CD14-positive monocyte (primary cell): ENCODE measurements around the gene SCGB1C2. TPM values are rescaled to one million over a fixed set of nuclear protein-coding genes. Genes with fewer than 3 reads are reported as not detected.

Experiments
- DNase-seq, 3 donors: peaks; one replicate each; pipeline ENCODE4 v3.0.0-alpha.2; 2011 to 2022
- H2AFZ ChIP-seq: 2 replicates; pipeline ENCODE4 v1.6.0; 2012; ENCODE audit warnings: mild to moderate bottlenecking, low read depth, low read length, inconsistent platforms; ENCODE audit not compliant: insufficient read depth, poor library complexity, severe bottlenecking
- H3K27ac ChIP-seq, 2 donors: 1 replicate in 1 of 2; 2 replicates in 1 of 2; pipeline ENCODE4 v1.5.1; 2012 to 2013; ENCODE audit warnings: low read length in 2 of 2, control low read depth in 1 of 2, inconsistent platforms in 1 of 2, low read depth in 1 of 2, mild to moderate bottlenecking in 1 of 2
- H3K27me3 ChIP-seq, 2 donors: one replicate each; pipeline versions ENCODE4 v1.6.0 to v1.6.1; 2011 to 2013; ENCODE audit warnings: low read length in 2 of 2; ENCODE audit not compliant: control insufficient read depth in 2 of 2, insufficient read depth in 2 of 2
- H3K36me3 ChIP-seq, 2 donors: replicated peaks in 1 of 2; 1 replicate in 1 of 2; 2 replicates in 1 of 2; pipeline versions ENCODE4 v1.5.1 to v1.6.1; 2012 to 2013; ENCODE audit warnings: low read length in 2 of 2, control low read depth in 1 of 2, inconsistent platforms in 1 of 2, mild to moderate bottlenecking in 1 of 2; ENCODE audit not compliant: insufficient read depth in 2 of 2, control insufficient read depth in 1 of 2
- H3K4me1 ChIP-seq, 2 donors: 1 replicate in 1 of 2; 2 replicates in 1 of 2; pipeline versions ENCODE4 v1.5.1 to v1.6.1; 2012 to 2013; ENCODE audit warnings: low read length in 2 of 2, control low read depth in 1 of 2, inconsistent platforms in 1 of 2, mild to moderate bottlenecking in 1 of 2, moderate library complexity in 1 of 2; ENCODE audit not compliant: insufficient read depth in 2 of 2, control insufficient read depth in 1 of 2
- H3K4me2 ChIP-seq: replicated peaks from 2 replicates; pipeline ENCODE3; 2012; ENCODE audit warnings: low read length, moderate library complexity, mild to moderate bottlenecking; ENCODE audit not compliant: poor library complexity, severe bottlenecking; ENCODE audit errors: extremely low read depth
- H3K4me3 ChIP-seq, 3 experiments: fragments of 200-600 bp in 1 of 3; sonication (generic) in 1 of 3; replicated peaks in 1 of 3; 1 replicate in 2 of 3; 2 replicates in 1 of 3; pipeline ENCODE4 v1.5.1; 2011 to 2013; ENCODE audit warnings: low read length in 3 of 3, mild to moderate bottlenecking in 3 of 3, control low read depth in 2 of 3, low read depth in 2 of 3, inconsistent platforms in 1 of 3, moderate library complexity in 1 of 3
- H3K79me2 ChIP-seq: 2 replicates; pipeline ENCODE4 v1.6.0; 2012; ENCODE audit warnings: mild to moderate bottlenecking, control low read depth, inconsistent platforms, low read length, moderate library complexity; ENCODE audit not compliant: insufficient read depth
- H3K9ac ChIP-seq: 2 replicates; pipeline ENCODE4 v1.6.0; 2017; ENCODE audit warnings: low read length, mild to moderate bottlenecking; ENCODE audit not compliant: insufficient read depth, poor library complexity, severe bottlenecking
- H3K9me3 ChIP-seq, 2 donors: replicated peaks in 1 of 2; 1 replicate in 1 of 2; 2 replicates in 1 of 2; pipeline versions ENCODE4 v1.5.1 to v1.6.1; 2012 to 2013; ENCODE audit warnings: low read length in 2 of 2, control low read depth in 1 of 2; ENCODE audit not compliant: control insufficient read depth in 1 of 2, insufficient read depth in 1 of 2
- H4K20me1 ChIP-seq: 2 replicates; pipeline ENCODE4 v1.6.0; 2012; ENCODE audit warnings: mild to moderate bottlenecking, low read length, control low read depth, moderate library complexity; ENCODE audit not compliant: insufficient read depth
- H3K27ac Mint-ChIP-seq, 7 donors: one replicate each; pipeline ENCODE4 v1.8.0; 2020; ENCODE audit warnings: mild to moderate bottlenecking in 7 of 7, mixed read lengths in 7 of 7, moderate library complexity in 6 of 7, inconsistent platforms in 2 of 7
- H3K27me3 Mint-ChIP-seq, 3 donors: one replicate each; pipeline ENCODE4 v1.8.0; 2021 to 2022; ENCODE audit warnings: low read depth in 3 of 3, mild to moderate bottlenecking in 3 of 3, mixed read lengths in 3 of 3, moderate library complexity in 3 of 3, inconsistent platforms in 1 of 3
- H3K36me3 Mint-ChIP-seq, 2 donors: one replicate each; pipeline ENCODE4 v1.8.0; 2020; ENCODE audit warnings: mixed read lengths in 2 of 2, inconsistent platforms in 1 of 2, mild to moderate bottlenecking in 1 of 2
- H3K4me1 Mint-ChIP-seq: one replicate; pipeline ENCODE4 v1.8.0; 2020; ENCODE audit warnings: mild to moderate bottlenecking, mixed read lengths
- H3K4me3 Mint-ChIP-seq, 2 donors: one replicate each; pipeline ENCODE4 v1.8.0; 2020; ENCODE audit warnings: mild to moderate bottlenecking in 2 of 2, mixed read lengths in 2 of 2, moderate library complexity in 1 of 2
- H3K9me3 Mint-ChIP-seq, 7 donors: one replicate each; pipeline ENCODE4 v1.8.0; 2020 to 2022; ENCODE audit warnings: mixed read lengths in 7 of 7, mild to moderate bottlenecking in 6 of 7, moderate library complexity in 6 of 7, inconsistent platforms in 2 of 7
- CTCF ChIP-seq: fragments of 200-600 bp; IDR thresholded peaks from one replicate; pipeline ENCODE4 v1.8.0; 2022; ENCODE audit warnings: antibody characterized with exemption, mild to moderate bottlenecking
- WGBS: methylation state at CpG from one replicate; pipeline ENCODE4 v1.1.5; 2013; ENCODE audit warnings: missing lambda C conversion rate; ENCODE audit not compliant: insufficient coverage; 5-methylcytosine and 5-hydroxymethylcytosine counted together
- intact Hi-C, 2 donors: fragments of 100-400 bp; cut with micrococcal nuclease; formaldehyde crosslinking; loops; one replicate each; pipeline versions ENCODE4 v1.15.0 to v1.15.1; 2023
- polyA plus RNA-seq, 3 donors: library from polyadenylated mRNA; depleted of rRNA in 1 of 3; unstranded in 2 of 3; stranded (reverse) in 1 of 3; fragments of 300-500 nt in 2 of 3; fragments of >200 nt in 1 of 3; fragmentation: Illumina TruSeq in 2 of 3; gene quantifications; 1 replicate in 2 of 3; 2 replicates in 1 of 3; pipeline ENCODE4 v1.2.3, GENCODE V29; 2012 to 2021

SCGB1C2 gene
- polyA plus RNA-seq, 3 donors, result not detected

- no peaks in the 10 kb centered on the region for H3K4me1 ChIP-seq
- 5% methylated on average over 40 of the region's 44 CpGs for WGBS
- no peaks in the 10 kb centered on the region for H4K20me1 ChIP-seq
- peak; percentile 58 to 71 (median 61) for DNase-seq
- intact Hi-C loops, result loop anchor here (2.0 to 5.0 kb wide), 3 partner anchors 241 to 558 kb away; no protein-coding TSS in a partner anchor
- Mint-ChIP-seq H3K27ac (no peak overlapping the region), H3K27me3 (peaks cover 11 to 20% (median 19%) of the 10 kb centered on the region in 3 donors), H3K36me3 (peaks cover 0 to 3% of the 10 kb centered on the region in 2 donors), H3K4me1 (peaks cover 4% of the 10 kb centered on the region), H3K9me3 (peaks cover 0 to 2% (median 0%) of the 10 kb centered on the region in 7 donors), H3K4me3 (peak overlapping the region in 1 of 2 donors; percentile 80)
- peak; percentile 94 for TF ChIP-seq CTCF
- no peak overlapping the region for H2AFZ ChIP-seq
- H3K4me2 ChIP-seq, result no peak overlapping the region
- no peaks in the 10 kb centered on the region for H3K9me3 ChIP-seq
- H3K4me3 ChIP-seq, result no peak overlapping the region
- H3K9ac ChIP-seq, result no peak overlapping the region
- no peaks in the 10 kb centered on the region for H3K36me3 ChIP-seq
- H3K79me2 ChIP-seq, result no peaks in the 10 kb centered on the region
- H3K27ac ChIP-seq, result no peak overlapping the region
- peaks cover 2 to 12% of the 10 kb centered on the region in 2 donors for H3K27me3 ChIP-seq
These were observed 6.5 kb downstream of the SCGB1C2 start for GRCh38 chr17:143785-144281.

GRCh38 chr17:144936-145670 lies 7.7 kb downstream of the SCGB1C2 start:
- no peak for DNase-seq
- Mint-ChIP-seq H3K9me3 (no peaks in the 10 kb centered on the region), H3K4me1 (peaks cover 4% of the 10 kb centered on the region), H3K4me3 (no peak overlapping the region), H3K27ac (no peak overlapping the region), H3K36me3 (peaks cover 0 to 3% of the 10 kb centered on the region in 2 donors), H3K27me3 (peaks cover 8 to 10% (median 10%) of the 10 kb centered on the region in 3 donors)
- Histone ChIP-seq H3K27ac (no peak overlapping the region), H2AFZ (no peak overlapping the region), H3K79me2 (no peaks in the 10 kb centered on the region), H3K27me3 (peaks cover 2 to 10% of the 10 kb centered on the region in 2 donors), H3K4me1 (no peaks in the 10 kb centered on the region), H3K9ac (no peak overlapping the region), H3K36me3 (no peaks in the 10 kb centered on the region), H3K4me2 (no peak overlapping the region), H3K9me3 (no peaks in the 10 kb centered on the region), H3K4me3 (no peak overlapping the region), H4K20me1 (no peaks in the 10 kb centered on the region)
- no peak for TF ChIP-seq CTCF
- WGBS, result 74% methylated on average over 6 of the region's 7 CpGs
- intact Hi-C loops, result loop anchor here (2.0 to 5.0 kb wide), 3 partner anchors 240 to 607 kb away; partner anchors contain the start of gene GEMIN4 (in 1 of the 2)
